ENCODE measurements around the gene KCNIP1. TPM values are rescaled to one million over a fixed set of nuclear protein-coding genes. Genes with fewer than 3 reads are reported as not detected.

Gene KCNIP1
- total RNA-seq, 1 experiment from 2014 or later: not detected

GRCh38 chr5:170494041-170494440 is 9.8 kb upstream of the KCNIP1 start:
- no peaks in the 10 kb centered on the region for H4K20me1 ChIP-seq (ENCODE audit: insufficient read depth)
- H3K79me2 ChIP-seq (ENCODE audit: insufficient read depth, low read length): no peaks in the 10 kb centered on the region
- H2AFZ ChIP-seq (ENCODE audit: low read depth, low read length, poor library complexity, severe bottlenecking): no peak overlapping the region
- H3K9me2 ChIP-seq (ENCODE audit: insufficient read depth): no peaks in the 10 kb centered on the region
- H3K9me3 ChIP-seq (ENCODE audit: control insufficient read depth in 1 of 2, insufficient read depth in 1 of 2, low read depth in 1 of 2, low read length in 2 of 2): no peaks in the 10 kb centered on the region
- no peaks in the 10 kb centered on the region for H3K36me3 ChIP-seq (ENCODE audit: control insufficient read depth in 1 of 2, insufficient read depth in 2 of 2, low read length in 2 of 2)
- no peak overlapping the region for H3K4me3 ChIP-seq (replicated peaks in 1 of 2; ENCODE audit: low read depth in 1 of 2, low read length in 2 of 2)
- H3K9ac ChIP-seq (ENCODE audit: low read length): no peak overlapping the region
- ChIA-PET RAD21 (ENCODE audit: low non-redundant PET in 1 of 2, low total read pairs in 2 of 2, uncharacterized antibody in 2 of 2, unreplicated experiment in 2 of 2) (no interaction called here), POLR2A (no interaction called here), CTCF (no interaction called here)
- H3K27me3 ChIP-seq (ENCODE audit: insufficient read depth, low read length): peaks cover 44% of the 10 kb centered on the region; the same call in 1 of the 2 replicates
- H3K4me2 ChIP-seq (ENCODE audit: low read length): no peak overlapping the region
- DNase-seq (ENCODE audit: low read depth, low spot score) (no peak), ATAC-seq (no peak)
- peaks cover 3% of the 10 kb centered on the region in 2 experiments; a peak in 2 of 4 replicates for H3K4me1 ChIP-seq (ENCODE audit: control insufficient read depth in 1 of 2, insufficient read depth in 2 of 2, low read length in 2 of 2)
- no TSS peak for BruUV-seq (replicated peaks)
- TF ChIP-seq CBX3 (IDR thresholded peaks at IDR 0.05; ENCODE audit: low read depth) (no peak), ELF1 (IDR thresholded peaks at IDR 0.05; ENCODE audit: borderline replicate concordance, low read depth) (no peak), ZBTB33 (IDR thresholded peaks at IDR 0.05; ENCODE audit: extremely low read depth, insufficient replicate concordance, low read length) (no peak)
- H3K27ac ChIP-seq (ENCODE audit: low read depth, low read length): no peak overlapping the region
- intact Hi-C loops (cut with micrococcal nuclease): no loop called here

- ChIA-PET POLR2A (no interaction called here), CTCF (no interaction called here), RAD21 (ENCODE audit: low non-redundant PET in 1 of 2, low total read pairs in 2 of 2, uncharacterized antibody in 2 of 2, unreplicated experiment in 2 of 2) (no interaction called here)
- Histone ChIP-seq H4K20me1 (ENCODE audit: insufficient read depth) (no peaks in the 10 kb centered on the region), H3K27me3 (ENCODE audit: insufficient read depth, low read length) (peaks cover 44% of the 10 kb centered on the region; the same call in 1 of the 2 replicates), H3K9me2 (ENCODE audit: insufficient read depth) (no peaks in the 10 kb centered on the region), H3K4me2 (ENCODE audit: low read length) (no peak overlapping the region), H3K79me2 (ENCODE audit: insufficient read depth, low read length) (no peaks in the 10 kb centered on the region), H3K36me3 (ENCODE audit: control insufficient read depth in 1 of 2, insufficient read depth in 2 of 2, low read length in 2 of 2) (no peaks in the 10 kb centered on the region), H3K9ac (ENCODE audit: low read length) (no peak overlapping the region), H2AFZ (ENCODE audit: low read depth, low read length, poor library complexity, severe bottlenecking) (no peak overlapping the region), H3K4me3 (replicated peaks in 1 of 2; ENCODE audit: low read depth in 1 of 2, low read length in 2 of 2) (no peak overlapping the region), H3K9me3 (ENCODE audit: control insufficient read depth in 1 of 2, insufficient read depth in 1 of 2, low read depth in 1 of 2, low read length in 2 of 2) (no peaks in the 10 kb centered on the region), H3K27ac (ENCODE audit: low read depth, low read length) (no peak overlapping the region), H3K4me1 (ENCODE audit: control insufficient read depth in 1 of 2, insufficient read depth in 2 of 2, low read length in 2 of 2) (peaks cover 3% of the 10 kb centered on the region in 2 experiments; a peak in 2 of 4 replicates)
- intact Hi-C loops (cut with micrococcal nuclease): no loop called here
- ATAC-seq (no peak), DNase-seq (ENCODE audit: low read depth, low spot score) (no peak)
- no peak for TF ChIP-seq EZH2 (IDR thresholded peaks at IDR 0.05)
- TF ChIP-seq RAD21 (IDR thresholded peaks at IDR 0.05; ENCODE audit: low read depth): no peak
- no peak for TF ChIP-seq CBX3 (IDR thresholded peaks at IDR 0.05; ENCODE audit: low read depth)
- no TSS peak for BruUV-seq (replicated peaks)
Measured at GRCh38 chr5:170495825-170496661, 7.8 kb upstream of the KCNIP1 start.
